ENCODE data around the gene PPP1R3E. TPM values are rescaled to one million over a fixed set of nuclear protein-coding genes. Genes with fewer than 3 reads are reported as not detected.

Gene PPP1R3E
- polyA plus RNA-seq, 3 donors: 23.1 to 37.8 (median 28.2) TPM

DNA sequence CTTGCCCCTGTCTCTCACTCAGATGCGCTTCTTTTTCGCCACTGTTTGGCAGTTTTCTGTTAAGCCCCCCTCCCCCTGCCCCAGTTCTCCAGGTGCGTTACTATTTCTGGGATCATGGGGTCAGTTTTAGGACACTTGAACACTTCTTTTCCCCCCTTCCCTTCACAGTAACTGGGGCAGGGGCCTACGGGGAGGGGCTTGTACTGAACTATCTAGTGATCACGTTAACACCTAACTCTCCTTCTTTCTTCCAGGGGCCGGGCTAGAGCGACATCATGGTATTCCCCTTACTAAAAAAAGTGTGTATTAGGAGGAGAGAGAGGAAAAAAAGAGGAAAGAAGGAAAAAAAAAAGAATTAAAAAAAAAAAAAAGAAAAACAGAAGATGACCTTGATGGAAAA is 22.3 kb upstream of the PPP1R3E start:
- no peak for DNase-seq (ENCODE audit: extremely low read depth in 1 of 11, low read depth in 9 of 11, low spot score in 4 of 11)

DNA sequence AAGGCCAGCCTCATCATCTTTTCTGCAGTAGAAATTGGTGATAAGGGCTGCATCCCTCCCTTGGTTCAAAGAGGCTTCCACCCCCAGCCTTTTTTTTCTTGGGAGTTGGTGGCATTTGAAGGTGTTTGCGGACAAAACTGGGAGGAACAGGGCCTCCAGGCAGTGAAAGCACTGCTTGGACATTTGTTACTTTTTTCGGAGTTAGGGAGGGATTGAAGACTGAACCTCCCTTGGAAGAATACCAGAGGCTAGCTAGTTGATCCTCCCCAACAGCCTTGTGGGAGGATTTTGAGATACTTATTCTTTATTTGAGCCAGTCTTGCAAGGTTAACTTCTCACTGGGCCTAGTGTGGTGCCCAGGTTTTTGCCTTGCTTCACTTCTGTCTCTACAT is 21.8 kb upstream of the PPP1R3E start:
- no peak for DNase-seq (ENCODE audit: extremely low read depth in 1 of 11, low read depth in 9 of 11, low spot score in 4 of 11)

DNA sequence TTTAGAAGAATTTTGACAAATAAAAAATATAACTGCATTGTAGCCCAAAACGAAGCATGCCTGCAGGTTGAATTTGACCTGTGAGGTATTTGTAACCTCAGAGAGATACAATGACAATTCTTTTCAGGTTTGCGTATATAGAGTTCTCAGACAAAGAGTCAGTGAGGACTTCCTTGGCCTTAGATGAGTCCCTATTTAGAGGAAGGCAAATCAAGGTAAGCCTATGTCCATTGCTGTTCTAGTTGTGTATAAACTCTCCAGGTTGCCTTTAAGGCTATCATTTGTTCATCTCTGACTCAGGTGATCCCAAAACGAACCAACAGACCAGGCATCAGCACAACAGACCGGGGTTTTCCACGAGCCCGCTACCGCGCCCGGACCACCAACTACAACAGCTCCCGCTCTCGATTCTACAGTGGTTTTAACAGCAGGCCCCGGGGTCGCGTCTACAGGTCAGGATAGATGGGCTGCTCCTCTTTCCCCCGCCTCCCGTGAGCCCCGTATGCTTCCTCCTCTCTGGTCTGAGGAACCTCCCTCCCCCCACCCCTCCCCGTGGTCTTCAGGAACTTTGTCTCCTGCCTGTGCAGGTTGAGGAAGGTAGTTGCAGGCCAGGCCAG is 21.3 kb upstream of the PPP1R3E start:
- DNase-seq (ENCODE audit: extremely low read depth in 1 of 11, low read depth in 9 of 11, low spot score in 4 of 11): no peak

DNA sequence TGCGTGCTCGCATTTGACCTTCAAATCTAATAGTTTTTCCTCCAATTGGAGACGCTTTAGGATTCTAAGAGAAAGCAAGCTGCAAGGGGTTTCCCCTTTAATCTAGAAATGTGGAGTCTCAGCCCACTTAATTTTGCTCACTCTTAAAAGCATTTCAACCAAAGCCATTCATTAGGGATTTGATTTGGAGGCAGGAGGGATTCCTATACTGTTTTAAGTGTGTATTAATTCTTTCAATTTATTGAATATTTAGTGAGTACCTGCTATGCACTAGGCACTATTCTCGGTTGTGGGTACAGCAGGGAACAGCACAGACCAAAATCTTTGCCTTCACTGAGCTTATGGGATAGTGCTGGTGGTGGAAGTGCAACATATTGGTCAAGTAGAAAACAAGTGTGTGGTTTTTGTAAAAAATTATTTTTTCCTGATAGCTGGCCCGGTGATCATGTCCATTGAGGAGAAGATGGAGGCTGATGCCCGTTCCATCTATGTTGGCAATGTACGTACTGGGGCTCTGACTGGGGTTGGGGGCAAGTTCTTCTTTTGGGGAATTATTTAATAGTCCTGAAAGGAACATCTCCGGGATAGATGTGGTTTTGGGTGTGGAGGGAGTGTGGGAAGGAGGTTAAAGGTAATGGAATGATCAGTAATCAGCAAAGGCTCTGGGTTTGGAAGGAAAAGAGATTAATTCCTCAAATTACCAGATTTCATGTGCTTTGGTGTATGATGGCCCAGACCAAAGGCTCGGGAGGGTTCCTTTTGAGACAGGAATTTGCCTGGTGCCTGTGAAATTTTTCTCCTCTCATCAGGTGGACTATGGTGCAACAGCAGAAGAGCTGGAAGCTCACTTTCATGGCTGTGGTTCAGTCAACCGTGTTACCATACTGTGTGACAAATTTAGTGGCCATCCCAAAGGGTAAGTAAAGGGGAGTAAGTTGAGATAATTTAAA is 20.2 kb upstream of the PPP1R3E start:
- no peak for DNase-seq (ENCODE audit: extremely low read depth in 1 of 11, low read depth in 9 of 11, low spot score in 4 of 11)

DNA sequence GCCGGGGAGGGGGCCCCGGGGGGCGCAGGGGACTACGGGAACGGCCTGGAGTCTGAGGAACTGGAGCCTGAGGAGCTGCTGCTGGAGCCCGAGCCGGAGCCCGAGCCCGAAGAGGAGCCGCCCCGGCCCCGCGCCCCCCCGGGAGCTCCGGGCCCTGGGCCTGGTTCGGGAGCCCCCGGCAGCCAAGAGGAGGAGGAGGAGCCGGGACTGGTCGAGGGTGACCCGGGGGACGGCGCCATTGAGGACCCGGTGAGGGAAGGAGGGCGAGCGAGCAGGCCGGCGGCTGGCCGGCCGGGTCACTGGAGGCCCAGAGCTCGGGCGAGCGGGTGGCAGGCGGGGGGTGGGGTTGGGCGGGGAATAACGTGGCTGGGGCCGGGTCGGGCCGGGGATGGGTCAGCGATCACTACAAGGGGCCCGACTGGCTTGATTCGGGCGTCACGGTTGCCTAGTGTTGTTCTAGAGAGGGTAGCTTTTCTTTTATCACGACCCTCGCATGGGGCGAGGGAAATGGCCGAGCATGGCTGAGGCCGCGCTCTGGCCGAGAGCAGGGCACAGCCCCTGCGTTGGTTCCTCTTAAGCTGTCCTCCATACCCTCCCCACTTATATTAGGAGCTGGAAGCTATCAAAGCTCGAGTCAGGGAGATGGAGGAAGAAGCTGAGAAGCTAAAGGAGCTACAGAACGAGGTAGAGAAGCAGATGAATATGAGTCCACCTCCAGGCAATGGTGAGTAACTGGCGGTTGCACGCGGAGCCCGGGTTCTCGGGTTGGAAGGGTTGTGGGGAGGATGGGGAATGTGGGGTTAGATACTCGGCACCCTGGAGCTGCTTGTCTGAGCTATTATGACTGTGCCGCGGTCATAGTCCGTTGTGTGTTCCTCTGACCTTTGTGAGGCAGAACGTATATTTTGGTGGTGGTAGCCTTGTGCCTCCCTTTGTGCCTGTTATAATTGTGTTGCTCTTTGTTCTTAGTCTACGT is 19.2 kb upstream of the PPP1R3E start:
- peak in 4 of 11 donors; percentile 17 to 42 (median 26) for DNase-seq (ENCODE audit: extremely low read depth in 1 of 11, low read depth in 9 of 11, low spot score in 4 of 11)

DNA sequence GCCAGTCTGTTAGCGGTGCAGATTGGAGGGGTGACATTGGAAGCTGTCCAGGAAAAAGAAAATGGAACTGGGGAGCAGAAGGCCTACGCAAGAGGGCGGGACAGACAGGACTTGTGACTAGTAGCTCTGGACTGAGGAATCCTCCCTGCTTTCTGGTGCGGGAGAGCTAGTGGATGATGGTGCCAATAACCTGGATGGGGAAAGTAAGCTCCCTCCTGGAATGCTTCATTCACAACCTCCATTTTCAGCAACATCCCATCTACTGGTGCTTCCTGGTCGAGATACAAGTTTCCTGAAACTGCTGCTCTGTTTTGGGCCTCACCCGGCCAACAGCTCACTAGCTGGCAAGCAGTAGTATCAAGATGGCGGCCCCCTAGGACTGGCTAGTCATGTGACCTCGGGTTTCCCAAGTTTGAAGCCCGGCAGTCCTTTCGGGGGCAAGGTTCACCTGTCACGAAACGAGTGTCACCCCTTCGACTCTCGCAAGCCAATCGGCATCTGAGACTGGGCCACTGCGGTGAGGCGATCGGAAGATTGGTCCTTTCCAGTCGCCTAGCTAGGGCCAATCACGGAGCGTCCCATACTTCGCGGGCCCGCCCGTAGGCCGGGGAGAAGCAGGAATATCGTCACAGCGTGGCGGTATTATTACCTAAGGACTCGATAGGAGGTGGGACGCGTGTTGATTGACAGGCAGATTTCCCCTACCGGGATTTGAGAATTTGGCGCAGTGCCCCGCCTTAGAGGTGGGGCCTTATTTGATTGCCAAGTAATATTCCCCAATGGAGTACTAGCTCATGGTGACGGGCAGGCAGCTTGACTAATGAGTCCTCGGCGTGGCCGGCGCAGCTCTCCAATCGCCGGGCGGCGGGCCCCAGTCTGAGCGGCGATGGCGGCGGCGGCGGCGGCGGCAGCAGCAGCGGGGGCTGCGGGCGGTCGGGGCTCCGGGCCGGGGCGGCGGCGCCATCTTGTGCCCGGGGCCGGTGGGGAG is 18.2 kb upstream of the PPP1R3E start, which contains the start of gene PABPN1:
Gene PABPN1, plus strand, starts transcription at position 874 of the 988 bp plus-strand sequence. Its CDS starts 13 bp downstream, at position 887.
- DNase-seq (ENCODE audit: extremely low read depth in 1 of 11, low read depth in 9 of 11, low spot score in 4 of 11): peak; percentile 99 to 100 (median 100)

DNA sequence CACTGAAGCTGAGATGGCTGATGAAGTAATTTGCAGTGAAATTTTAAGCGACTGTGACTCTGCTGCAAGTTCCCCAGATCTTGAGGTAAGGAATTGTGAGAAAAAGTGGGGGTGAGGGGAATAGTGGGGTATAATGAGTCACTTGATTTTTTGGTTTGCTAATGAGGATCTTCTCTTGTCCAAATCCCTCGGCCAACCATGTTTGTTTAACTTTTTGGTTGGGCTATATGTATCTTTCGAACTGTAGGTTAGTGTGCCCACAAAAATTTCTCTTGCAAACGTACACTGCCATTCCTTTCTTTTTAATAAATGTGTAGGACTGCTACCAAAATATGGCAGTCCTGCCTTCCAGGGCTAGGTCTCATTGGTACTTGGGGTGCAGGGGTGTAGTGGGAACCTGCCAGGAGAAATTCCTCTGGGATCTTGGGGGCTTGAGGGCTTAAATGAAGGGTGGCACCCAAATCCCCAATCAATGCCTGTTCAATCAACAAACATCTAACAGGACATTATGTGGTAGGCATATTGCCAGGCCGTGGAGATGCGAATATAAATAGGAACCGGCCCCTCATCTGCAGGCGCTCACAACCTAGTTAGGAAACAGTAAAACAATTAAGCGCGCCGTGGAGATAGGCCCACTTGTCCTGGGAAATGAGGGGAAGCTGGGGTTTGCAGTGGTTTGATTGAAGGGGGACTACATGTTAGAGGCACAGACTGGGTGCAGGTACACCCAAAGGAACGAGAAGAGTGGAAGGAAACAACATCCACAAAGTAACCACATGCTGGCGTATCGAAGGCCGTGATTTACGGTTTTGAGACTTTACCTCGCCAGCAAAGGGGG is 17.3 kb upstream of the PPP1R3E start:
- no peak for DNase-seq (ENCODE audit: extremely low read depth in 1 of 11, low read depth in 9 of 11, low spot score in 4 of 11)

DNA sequence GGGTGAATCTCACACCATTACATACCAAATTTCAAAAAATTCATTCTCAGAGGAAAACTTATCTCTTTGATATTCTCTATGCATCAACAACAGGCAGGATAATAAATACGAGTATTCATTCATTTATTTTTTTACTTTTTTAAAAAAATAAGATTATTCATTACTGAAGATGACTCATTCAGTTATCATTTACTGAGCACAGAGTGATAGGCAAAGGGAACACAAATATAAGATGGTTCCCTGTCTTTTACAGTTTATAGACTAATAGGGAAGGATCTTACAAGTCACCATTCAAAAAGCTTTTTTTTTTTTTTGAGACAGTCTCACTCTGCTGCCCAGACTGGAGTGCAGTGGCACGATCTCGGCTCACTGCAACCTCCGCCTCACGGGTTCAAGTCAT is 13.6 kb upstream of the PPP1R3E start:
- DNase-seq (ENCODE audit: extremely low read depth in 1 of 11, low read depth in 9 of 11, low spot score in 4 of 11): no peak

DNA sequence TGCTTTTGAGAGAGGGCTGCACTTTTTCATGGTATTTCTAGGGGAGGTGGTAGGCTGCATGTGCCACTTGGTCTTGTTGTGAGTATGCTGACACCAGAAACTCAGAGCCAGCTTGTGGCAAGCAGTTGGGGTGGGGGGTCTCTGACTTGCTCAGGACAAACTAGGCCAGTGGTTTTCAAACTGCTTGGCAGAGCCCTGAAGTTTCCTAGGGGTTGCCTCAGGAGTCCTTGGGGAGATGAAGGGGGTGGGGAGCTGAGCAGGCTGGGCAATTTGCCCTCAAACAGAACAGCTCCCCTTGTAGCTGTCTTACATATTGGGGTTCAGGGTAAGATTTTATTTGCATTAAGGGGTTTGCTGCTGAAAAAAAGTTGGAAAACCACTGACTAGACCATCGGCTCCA is 7.9 kb upstream of the PPP1R3E start:
- no peak for DNase-seq (ENCODE audit: extremely low read depth in 1 of 11, low read depth in 9 of 11, low spot score in 4 of 11)

DNA sequence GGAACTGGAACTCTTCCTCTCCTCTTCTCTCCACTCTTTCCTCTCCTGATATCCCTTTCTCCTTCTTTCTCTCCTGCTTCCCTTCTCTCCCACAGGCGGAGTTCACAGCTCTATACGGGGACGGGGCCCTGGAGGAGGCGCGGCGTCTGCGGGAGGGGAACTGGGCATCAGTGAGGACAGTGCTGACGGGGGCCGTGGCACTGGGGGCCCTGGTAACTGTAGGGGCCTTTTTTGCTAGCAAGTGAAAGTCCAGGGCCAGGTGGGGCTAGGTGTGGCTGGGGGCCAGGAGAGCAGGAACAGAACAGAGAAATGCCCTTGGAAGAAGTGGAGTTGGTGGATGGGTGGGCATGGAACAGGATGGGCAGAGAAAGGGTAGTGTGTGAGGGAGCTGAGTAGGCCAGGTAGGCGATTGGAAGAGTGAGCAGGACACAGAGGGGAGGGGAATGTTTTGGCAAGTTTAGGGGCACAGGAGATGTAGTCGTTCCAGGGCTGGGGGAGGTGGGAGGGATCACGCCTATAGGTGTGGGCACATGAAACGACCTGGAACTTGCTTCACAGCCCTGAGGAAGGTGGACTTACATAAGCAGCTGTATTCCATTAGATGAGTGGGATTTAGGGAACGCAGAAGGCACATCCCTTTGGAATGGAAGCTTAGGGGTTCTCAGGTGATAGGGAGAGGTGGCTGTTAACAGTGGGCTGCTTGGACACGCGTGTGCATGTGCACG is 6.2 kb upstream of the PPP1R3E start:
- DNase-seq (ENCODE audit: extremely low read depth in 1 of 11, low read depth in 9 of 11, low spot score in 4 of 11): no peak

DNA sequence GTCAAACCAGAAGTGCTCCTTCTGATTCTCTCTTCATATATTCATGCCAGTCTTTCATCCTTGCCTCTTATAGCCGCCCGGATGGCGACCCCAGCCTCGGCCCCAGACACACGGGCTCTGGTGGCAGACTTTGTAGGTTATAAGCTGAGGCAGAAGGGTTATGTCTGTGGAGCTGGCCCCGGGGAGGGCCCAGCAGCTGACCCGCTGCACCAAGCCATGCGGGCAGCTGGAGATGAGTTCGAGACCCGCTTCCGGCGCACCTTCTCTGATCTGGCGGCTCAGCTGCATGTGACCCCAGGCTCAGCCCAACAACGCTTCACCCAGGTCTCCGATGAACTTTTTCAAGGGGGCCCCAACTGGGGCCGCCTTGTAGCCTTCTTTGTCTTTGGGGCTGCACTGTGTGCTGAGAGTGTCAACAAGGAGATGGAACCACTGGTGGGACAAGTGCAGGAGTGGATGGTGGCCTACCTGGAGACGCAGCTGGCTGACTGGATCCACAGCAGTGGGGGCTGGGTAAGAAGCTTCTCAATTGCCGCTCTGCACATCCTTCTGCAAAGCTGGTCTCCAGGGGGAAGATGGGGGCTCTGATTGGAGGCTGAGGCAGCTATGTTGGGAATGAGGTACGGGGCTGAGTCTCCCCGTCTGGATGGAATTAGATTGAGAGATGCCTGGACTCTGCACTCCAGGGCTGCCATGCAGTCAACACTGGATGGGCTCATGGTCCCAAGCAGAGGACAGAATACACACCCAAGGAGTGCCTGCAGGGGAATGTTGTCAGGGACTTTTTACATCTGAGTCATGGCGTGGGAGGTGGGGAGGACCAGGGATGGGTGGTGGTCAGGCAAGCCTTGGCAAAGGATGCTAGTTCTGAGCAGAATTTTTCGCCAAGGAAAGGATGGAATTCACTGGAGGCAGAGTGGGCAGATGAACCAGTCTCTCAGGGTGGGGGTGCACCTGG is 5.3 kb upstream of the PPP1R3E start:
- no peak for DNase-seq (ENCODE audit: extremely low read depth in 1 of 11, low read depth in 9 of 11, low spot score in 4 of 11)

DNA sequence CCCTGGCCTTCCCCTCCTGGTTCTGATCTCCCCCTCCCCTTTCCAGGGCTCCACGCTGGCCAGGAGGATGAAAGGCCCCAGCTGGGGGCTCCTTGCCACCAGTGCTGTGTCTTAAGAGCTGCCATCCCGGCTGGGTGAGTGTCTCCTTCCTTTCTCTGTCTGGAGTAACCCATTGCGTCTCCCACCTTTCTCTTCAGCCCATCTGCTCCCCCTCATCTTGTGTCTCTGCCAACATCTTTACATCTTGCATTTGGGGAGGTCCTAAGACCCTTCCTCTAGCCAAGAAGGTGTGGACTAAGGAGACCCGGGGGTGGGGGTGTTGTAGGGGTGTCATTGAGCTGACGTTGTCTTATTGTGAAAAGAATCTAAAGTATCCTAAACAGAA is 4.5 kb upstream of the PPP1R3E start:
- no peak for DNase-seq (ENCODE audit: extremely low read depth in 1 of 11, low read depth in 9 of 11, low spot score in 4 of 11)

DNA sequence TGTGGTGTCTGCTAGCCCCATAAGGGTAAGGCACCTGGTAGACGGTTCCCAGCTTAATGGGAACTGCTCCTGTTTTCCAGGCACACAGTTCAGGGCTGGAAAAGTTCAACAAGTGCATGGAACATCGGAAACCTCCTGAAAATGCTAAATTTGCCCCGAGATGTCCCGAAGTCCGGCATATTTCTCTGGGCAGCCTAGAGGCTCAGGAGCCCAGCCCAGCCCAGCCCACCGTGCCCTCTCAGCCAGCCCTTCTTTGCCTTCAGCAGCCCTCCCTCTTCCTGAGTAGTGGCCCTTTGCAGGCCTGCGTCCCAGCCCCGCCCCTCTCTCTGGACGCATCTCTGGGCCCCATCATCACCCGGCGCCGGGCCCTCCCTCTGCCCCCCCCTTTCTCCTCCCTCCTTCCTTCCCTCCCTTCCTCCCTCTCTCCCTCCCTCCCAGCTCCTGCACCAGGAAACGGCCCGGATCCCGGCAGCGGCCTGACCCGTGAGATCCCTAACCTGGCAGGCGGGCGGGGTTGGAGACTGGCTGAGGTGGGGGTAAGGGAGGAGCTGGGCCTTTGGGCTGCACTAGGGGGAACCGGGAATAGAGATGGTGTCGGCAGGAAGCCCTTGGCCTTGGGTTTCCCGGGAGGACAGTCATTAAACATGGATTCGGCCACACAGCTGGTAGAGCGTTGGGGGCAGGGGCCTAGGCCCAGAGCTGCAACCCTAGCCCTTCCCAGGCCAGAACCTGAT is 3.9 kb upstream of the PPP1R3E start, which contains the start of gene BCL2L2:
Gene BCL2L2, plus strand, starts transcription at position 422 of the 734 bp plus-strand sequence. CDS start 935 bp downstream, outside the sequence.
- DNase-seq (ENCODE audit: extremely low read depth in 1 of 11, low read depth in 9 of 11, low spot score in 4 of 11): peak in 10 of 11 donors; percentile 82 to 91 (median 89)

DNA sequence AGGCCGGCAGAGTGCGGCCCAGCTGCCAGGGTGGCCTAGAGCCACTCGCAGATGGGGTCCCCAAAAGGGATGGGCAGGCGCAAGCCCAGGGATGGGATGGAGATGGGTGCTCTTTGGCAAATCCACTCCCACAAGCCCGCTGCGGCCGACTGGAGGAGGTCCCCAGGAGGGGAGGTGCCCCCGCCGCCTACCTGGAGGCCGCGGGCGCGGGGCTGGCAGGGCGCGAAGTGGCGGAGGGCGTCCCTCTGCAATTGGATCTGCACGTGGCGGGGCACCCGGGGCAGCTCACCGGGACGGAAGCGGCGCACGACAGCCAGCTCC is 730 bp downstream of the PPP1R3E start:
- no peak for DNase-seq (ENCODE audit: extremely low read depth in 1 of 11, low read depth in 9 of 11, low spot score in 4 of 11)

Measured in renal cortex interstitium (tissue), 11 donors.